CD4-positive, alpha-beta T cell (primary cell): ENCODE data around the gene ABCA13. TPM values are rescaled to one million over a fixed set of nuclear protein-coding genes. Genes with fewer than 3 reads are reported as not detected.

Source experiments
- ATAC-seq: fragments of 200-7000 bp; cut with Tn5 transposase; one replicate; pipeline ENCODE4 v1.10.0; 2022; ENCODE audit warnings: mild to moderate bottlenecking; ENCODE audit not compliant: poor library complexity
- CTCF ChIA-PET: fragments of 350-600 bp; sonication (Branson Sonifier 250); formaldehyde crosslinking; loops from one replicate; lab custom pipeline; 2021; ENCODE audit warnings: antibody characterized with exemption, inconsistent platforms; lab: Charles Lee
- POLR2A ChIA-PET: fragments of 350-600 bp; sonication (Branson Sonifier 250); formaldehyde crosslinking; loops from one replicate; lab custom pipeline; 2021; ENCODE audit warnings: antibody characterized with exemption, inconsistent platforms; lab: Charles Lee
- DNase-seq, 14 experiments: peaks; one replicate each; pipeline ENCODE4 v3.0.0-alpha.2; 2013 to 2020; ENCODE audit warnings: mixed read lengths in 2 of 14
- H3K27ac ChIP-seq, 2 donors: one replicate each; pipeline versions ENCODE4 v1.5.1 to v1.7.0; 2013; ENCODE audit warnings: low read length in 2 of 2, low read depth in 1 of 2, mild to moderate bottlenecking in 1 of 2
- H3K27me3 ChIP-seq, 2 experiments: 1 replicate in 1 of 2; 2 replicates in 1 of 2; pipeline versions ENCODE4 v1.6.1 to v1.7.0; 2013; ENCODE audit warnings: low read length in 2 of 2, control low read depth in 1 of 2, mild to moderate bottlenecking in 1 of 2, moderate library complexity in 1 of 2; ENCODE audit not compliant: insufficient read depth in 2 of 2, control insufficient read depth in 1 of 2
- H3K36me3 ChIP-seq: one replicate; pipeline ENCODE4 v1.6.1; 2013; ENCODE audit warnings: low read length, control low read depth; ENCODE audit not compliant: insufficient read depth
- H3K4me1 ChIP-seq: one replicate; pipeline ENCODE4 v1.6.1; 2013; ENCODE audit warnings: low read length, control low read depth; ENCODE audit not compliant: insufficient read depth
- H3K4me3 ChIP-seq: one replicate; pipeline ENCODE4 v1.5.1; 2013; ENCODE audit warnings: mild to moderate bottlenecking, low read length, moderate library complexity
- H3K9me3 ChIP-seq, 2 experiments: 1 replicate in 1 of 2; 2 replicates in 1 of 2; pipeline versions ENCODE4 v1.6.1 to v1.7.0; 2013; ENCODE audit warnings: low read length in 2 of 2, mild to moderate bottlenecking in 2 of 2, control low read depth in 1 of 2, moderate library complexity in 1 of 2; ENCODE audit not compliant: control insufficient read depth in 1 of 2, insufficient read depth in 1 of 2
- H3K27ac Mint-ChIP-seq: one replicate; pipeline ENCODE4 v1.8.0; 2020; ENCODE audit warnings: mixed read lengths
- H3K27me3 Mint-ChIP-seq: one replicate; pipeline ENCODE4 v1.8.0; 2021; ENCODE audit warnings: mixed read lengths
- H3K36me3 Mint-ChIP-seq: one replicate; pipeline ENCODE4 v1.8.0; 2021; ENCODE audit warnings: low read depth, mixed read lengths
- H3K4me1 Mint-ChIP-seq: one replicate; pipeline ENCODE4 v1.8.0; 2021; ENCODE audit warnings: low read depth, mixed read lengths
- H3K4me3 Mint-ChIP-seq: one replicate; pipeline ENCODE4 v1.8.0; 2020; ENCODE audit warnings: mild to moderate bottlenecking, mixed read lengths
- H3K9me3 Mint-ChIP-seq: one replicate; pipeline ENCODE4 v1.8.0; 2020; ENCODE audit warnings: mixed read lengths
- intact Hi-C, 2 experiments: fragments of 100-400 bp; cut with DNase I in 1 of 2; cut with micrococcal nuclease in 1 of 2; formaldehyde crosslinking; loops; one replicate each; pipeline versions ENCODE4 v1.15.1 to v1.9.0; 2023 to 2025; cut with DNase I, micrococcal nuclease
- total RNA-seq, 174 experiments: library from RNA in 2 of 174; stranded (reverse) in 2 of 174; gene quantifications; one replicate each; pipeline ENCODE4 v1.2.3 and lab custom pipeline; 2021 to 2026
- TF ChIP-seq, protein P1 (sequence below): fragments of 200-600 bp; IDR thresholded peaks from one replicate; pipeline ENCODE4 v1.8.0; 2022; ENCODE audit warnings: antibody characterized with exemption, mild to moderate bottlenecking

Gene ABCA13
- total RNA-seq, 2 experiments from 2014 or later = not detected

DNA sequence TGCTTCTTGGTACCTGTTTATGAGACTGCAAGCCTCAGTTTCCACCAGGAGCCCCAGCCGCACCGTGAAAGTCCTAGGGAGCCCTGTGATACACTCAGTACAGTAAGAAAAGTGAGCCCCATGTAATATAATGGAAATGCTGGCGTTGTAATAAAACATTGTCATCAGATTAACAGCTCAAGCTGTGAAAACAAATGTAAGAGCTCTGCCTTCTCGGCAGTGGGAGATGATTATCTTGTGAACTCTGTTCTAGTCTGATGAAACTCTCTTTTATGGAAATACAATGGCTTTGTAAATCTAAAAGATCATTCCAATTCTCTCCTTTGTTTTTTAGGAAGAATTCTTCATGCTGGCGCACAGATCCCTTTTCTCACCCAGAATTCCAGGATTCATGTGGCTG is 299.9 kb downstream of the ABCA13 start:
- no peaks in the 10 kb centered on the region for H3K4me1 ChIP-seq
- no peaks in the 10 kb centered on the region for H3K4me1 Mint-ChIP-seq
- H3K9me3 Mint-ChIP-seq = no peaks in the 10 kb centered on the region
- no peaks in the 10 kb centered on the region for H3K9me3 ChIP-seq
- H3K27ac ChIP-seq = no peak overlapping the region
- ATAC-seq (no peak), DNase-seq (no peak)
- CTCF ChIA-PET = no interaction called here
- POLR2A ChIA-PET = no interaction called here
- no peak overlapping the region for H3K4me3 Mint-ChIP-seq
- H3K36me3 Mint-ChIP-seq = no peaks in the 10 kb centered on the region
- no peaks in the 10 kb centered on the region for H3K36me3 ChIP-seq
- intact Hi-C loops = no loop called here
- H3K27me3 Mint-ChIP-seq = no peaks in the 10 kb centered on the region
- TF ChIP-seq, protein P1, sequence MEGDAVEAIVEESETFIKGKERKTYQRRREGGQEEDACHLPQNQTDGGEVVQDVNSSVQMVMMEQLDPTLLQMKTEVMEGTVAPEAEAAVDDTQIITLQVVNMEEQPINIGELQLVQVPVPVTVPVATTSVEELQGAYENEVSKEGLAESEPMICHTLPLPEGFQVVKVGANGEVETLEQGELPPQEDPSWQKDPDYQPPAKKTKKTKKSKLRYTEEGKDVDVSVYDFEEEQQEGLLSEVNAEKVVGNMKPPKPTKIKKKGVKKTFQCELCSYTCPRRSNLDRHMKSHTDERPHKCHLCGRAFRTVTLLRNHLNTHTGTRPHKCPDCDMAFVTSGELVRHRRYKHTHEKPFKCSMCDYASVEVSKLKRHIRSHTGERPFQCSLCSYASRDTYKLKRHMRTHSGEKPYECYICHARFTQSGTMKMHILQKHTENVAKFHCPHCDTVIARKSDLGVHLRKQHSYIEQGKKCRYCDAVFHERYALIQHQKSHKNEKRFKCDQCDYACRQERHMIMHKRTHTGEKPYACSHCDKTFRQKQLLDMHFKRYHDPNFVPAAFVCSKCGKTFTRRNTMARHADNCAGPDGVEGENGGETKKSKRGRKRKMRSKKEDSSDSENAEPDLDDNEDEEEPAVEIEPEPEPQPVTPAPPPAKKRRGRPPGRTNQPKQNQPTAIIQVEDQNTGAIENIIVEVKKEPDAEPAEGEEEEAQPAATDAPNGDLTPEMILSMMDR = no peak
- H3K27me3 ChIP-seq = no peaks in the 10 kb centered on the region
- H3K27ac Mint-ChIP-seq = no peak overlapping the region
- H3K4me3 ChIP-seq = no peak overlapping the region

DNA sequence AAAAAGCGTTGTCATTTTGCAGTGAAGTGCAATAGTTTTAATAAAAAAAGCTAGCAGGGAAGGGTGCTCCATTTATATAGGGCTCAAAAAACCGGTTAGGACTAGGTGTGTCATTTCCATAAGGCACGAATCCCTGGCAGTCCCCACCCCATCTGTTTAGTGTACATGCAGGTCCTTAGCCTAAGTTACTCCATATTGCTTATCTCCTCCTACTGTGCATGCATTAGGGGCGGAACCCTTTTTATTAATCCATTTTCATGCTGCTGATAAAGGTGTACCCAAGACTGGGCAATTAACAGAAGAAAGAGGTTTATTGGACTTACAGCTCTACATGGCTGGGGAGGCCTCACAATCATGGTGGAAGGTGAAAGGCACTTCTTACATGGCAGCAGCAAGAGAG is 301.4 kb downstream of the ABCA13 start:
- Mint-ChIP-seq H3K27ac (no peak overlapping the region), H3K4me3 (no peak overlapping the region), H3K36me3 (no peaks in the 10 kb centered on the region), H3K4me1 (no peaks in the 10 kb centered on the region), H3K27me3 (no peaks in the 10 kb centered on the region), H3K9me3 (no peaks in the 10 kb centered on the region)
- ATAC-seq (no peak), DNase-seq (no peak)
- TF ChIP-seq, protein P1 = no peak
- H3K4me1 ChIP-seq = no peaks in the 10 kb centered on the region
- H3K27me3 ChIP-seq = no peaks in the 10 kb centered on the region
- POLR2A ChIA-PET = no interaction called here
- no peak overlapping the region for H3K4me3 ChIP-seq
- no peak overlapping the region for H3K27ac ChIP-seq
- intact Hi-C loops = no loop called here
- no peaks in the 10 kb centered on the region for H3K9me3 ChIP-seq
- H3K36me3 ChIP-seq = no peaks in the 10 kb centered on the region
- CTCF ChIA-PET = no interaction called here

DNA sequence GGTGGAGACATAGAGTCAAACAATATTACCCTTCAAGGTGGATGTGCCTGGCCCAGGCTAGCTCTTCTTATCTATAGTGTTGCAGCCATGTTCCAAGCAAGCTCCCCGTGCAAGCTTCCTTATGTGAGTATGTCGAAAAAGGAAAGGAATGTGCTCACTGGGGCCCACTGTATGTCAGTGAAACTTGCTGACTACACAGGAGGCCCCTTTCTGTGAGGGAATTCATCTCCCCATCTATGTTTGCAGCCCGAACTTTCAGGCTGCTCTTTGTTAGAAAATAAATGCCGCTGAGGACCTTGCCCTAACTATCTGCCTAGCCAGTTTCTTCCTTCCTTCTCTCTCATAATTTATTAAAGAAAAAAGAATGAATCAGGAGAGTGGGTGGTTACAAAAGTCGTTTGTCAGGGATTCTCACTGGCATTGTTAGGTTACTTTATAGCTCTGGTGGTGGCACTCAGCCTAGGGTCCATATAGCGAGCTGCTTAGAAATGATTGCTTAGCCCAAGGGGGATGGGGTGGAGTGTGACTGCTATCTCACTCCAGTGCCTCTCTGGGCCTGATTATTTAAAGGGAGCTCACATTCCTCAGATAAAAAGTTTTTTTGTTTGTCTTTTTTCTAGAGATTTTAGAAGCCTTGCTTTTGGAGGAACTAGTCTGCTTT is 302.1 kb downstream of the ABCA13 start:
- Mint-ChIP-seq H3K27me3 (no peaks in the 10 kb centered on the region), H3K36me3 (no peaks in the 10 kb centered on the region), H3K9me3 (no peaks in the 10 kb centered on the region), H3K27ac (no peak overlapping the region), H3K4me3 (no peak overlapping the region), H3K4me1 (no peaks in the 10 kb centered on the region)
- H3K4me1 ChIP-seq = no peaks in the 10 kb centered on the region
- no peaks in the 10 kb centered on the region for H3K27me3 ChIP-seq
- TF ChIP-seq, protein P1 = no peak
- H3K27ac ChIP-seq = no peak overlapping the region
- H3K4me3 ChIP-seq = no peak overlapping the region
- ATAC-seq (no peak), DNase-seq (no peak)
- CTCF ChIA-PET = no interaction called here
- POLR2A ChIA-PET = no interaction called here
- no peaks in the 10 kb centered on the region for H3K36me3 ChIP-seq
- intact Hi-C loops = no loop called here
- no peaks in the 10 kb centered on the region for H3K9me3 ChIP-seq
